T-helper 1 cell treated with Interleukin-12 subunit alpha and Interleukin-12 subunit beta and Interleukin-4 antibody, amounts not matched to agents 30 μg/mL and 1 μg/mL, for 36 hours (primary cell): Measurements from ENCODE around the gene APOL1.
"Not testable (repeated sequence)": the region's sequence is repeated elsewhere in the genome, so short reads cannot be mapped to it uniquely, and the experiment has no call there.

Experiments used
- H3K27ac Mint-ChIP-seq: one replicate; pipeline ENCODE4 v1.8.0; 2021; ENCODE audit warnings: mild to moderate bottlenecking, mixed read lengths
- H3K27me3 Mint-ChIP-seq: one replicate; pipeline ENCODE4 v1.8.0; 2021; ENCODE audit warnings: low read depth, mixed read lengths
- H3K36me3 Mint-ChIP-seq: one replicate; pipeline ENCODE4 v1.8.0; 2021; ENCODE audit warnings: low read depth, mixed read lengths
- H3K4me1 Mint-ChIP-seq: one replicate; pipeline ENCODE4 v1.8.0; 2021; ENCODE audit warnings: low read depth, mixed read lengths
- H3K4me3 Mint-ChIP-seq: one replicate; pipeline ENCODE4 v1.8.0; 2021; ENCODE audit warnings: mild to moderate bottlenecking, moderate library complexity, mixed read lengths
- H3K9me3 Mint-ChIP-seq: one replicate; pipeline ENCODE4 v1.8.0; 2021; ENCODE audit warnings: mixed read lengths

Gene APOL1

DNA sequence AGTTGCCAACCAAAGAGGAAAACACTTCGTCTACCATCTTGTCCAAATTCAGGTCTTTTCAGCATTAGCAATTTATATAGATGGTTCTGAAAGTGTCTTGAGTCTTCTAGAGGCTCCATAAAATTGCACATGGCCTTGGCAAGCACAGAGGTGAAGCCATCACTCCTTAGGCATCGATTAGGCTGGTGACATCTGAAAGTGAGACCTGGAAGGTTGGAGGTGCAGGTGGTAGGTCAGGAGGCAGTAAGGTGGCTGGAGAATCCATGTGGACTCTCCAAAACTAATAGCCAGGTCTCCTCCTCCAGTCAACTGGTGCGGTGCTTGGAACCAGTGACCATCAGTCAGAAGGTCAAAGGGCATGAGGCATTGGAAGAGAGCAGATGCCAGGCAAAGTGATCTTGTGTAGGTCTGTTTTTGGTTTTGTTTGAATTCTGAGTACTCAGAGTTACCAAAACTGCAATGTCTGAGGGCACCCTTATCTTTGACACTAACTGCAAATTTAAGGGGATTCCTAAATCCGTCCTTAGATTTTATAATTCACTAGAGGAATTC, 7.1 kb upstream of the APOL1 start:
- Mint-ChIP-seq H3K36me3 (peaks cover 4% of the 10 kb centered on the region), H3K27ac (no peak overlapping the region), H3K9me3 (peaks cover 23% of the 10 kb centered on the region), H3K4me1 (no peaks in the 10 kb centered on the region), H3K4me3 (no peak overlapping the region), H3K27me3 (peaks cover 8% of the 10 kb centered on the region)

DNA sequence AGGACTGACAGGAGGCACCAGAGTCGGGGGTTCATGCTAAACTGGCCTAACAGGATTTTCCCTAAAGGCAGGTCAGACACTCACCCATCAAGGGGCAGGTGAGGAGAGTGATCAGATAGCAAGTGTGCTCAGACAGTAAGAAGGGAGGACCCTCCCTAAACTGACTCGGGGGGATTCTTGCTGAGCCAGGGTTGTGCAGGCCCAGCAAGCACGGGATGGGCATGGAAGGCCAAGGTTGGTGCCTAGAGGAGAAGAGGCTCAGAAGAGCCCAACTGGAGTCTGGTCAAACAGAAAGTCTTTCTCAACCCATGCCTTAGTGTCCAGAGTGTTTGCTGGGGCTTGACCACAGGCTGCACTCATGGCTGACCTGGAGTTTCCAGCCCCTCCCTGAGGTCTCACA, 6.2 kb upstream of the APOL1 start:
- H3K36me3 Mint-ChIP-seq: peaks cover 4% of the 10 kb centered on the region
- no peak overlapping the region for H3K4me3 Mint-ChIP-seq
- H3K27me3 Mint-ChIP-seq: peaks cover 8% of the 10 kb centered on the region
- H3K4me1 Mint-ChIP-seq: no peaks in the 10 kb centered on the region
- no peak overlapping the region for H3K27ac Mint-ChIP-seq
- peaks cover 23% of the 10 kb centered on the region for H3K9me3 Mint-ChIP-seq

DNA sequence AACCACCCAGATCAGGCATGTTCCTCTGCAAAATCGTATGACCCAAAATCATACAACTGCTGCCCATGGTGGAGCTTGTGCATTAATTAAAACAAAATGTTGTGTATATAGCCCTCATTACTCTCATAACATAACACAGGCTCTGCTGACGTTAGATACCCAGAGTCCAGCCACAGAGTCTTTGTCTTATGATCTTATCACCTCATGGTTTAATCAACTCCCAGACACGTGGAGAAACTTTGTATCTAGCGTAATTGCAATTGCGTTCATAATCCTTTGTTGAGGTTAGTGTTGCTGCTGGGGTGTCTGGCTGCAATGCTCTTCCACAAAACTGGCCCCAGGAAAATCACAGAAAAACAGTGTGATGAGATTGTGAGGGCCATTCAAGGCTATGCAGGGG, 5.0 kb upstream of the APOL1 start:
- Mint-ChIP-seq H3K27ac (no peak overlapping the region), H3K4me1 (peaks cover 6% of the 10 kb centered on the region), H3K27me3 (peaks cover under 1% of the 10 kb centered on the region), H3K4me3 (no peak overlapping the region), H3K36me3 (peaks cover 2% of the 10 kb centered on the region), H3K9me3 (peaks cover 15% of the 10 kb centered on the region)

DNA sequence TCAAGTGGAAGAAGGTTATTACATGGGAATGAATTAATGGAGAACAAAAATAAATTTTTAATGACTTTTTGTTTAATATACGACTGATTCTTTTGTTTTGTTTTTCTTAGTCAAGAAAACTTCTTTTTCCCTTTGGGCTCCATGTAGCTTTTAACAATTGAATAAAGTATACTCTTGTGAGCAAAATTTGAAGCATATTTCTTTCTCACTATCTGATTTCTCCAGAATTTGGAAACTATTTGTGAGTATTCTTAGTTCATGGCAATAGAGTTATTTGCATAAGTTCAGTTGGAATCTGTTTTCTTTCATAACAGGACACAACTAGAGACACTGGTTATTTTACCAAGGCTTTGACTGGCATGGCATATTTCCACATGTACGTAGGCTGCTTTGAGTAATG, 3.8 kb upstream of the APOL1 start:
- peaks cover 10% of the 10 kb centered on the region for H3K9me3 Mint-ChIP-seq
- no peak overlapping the region for H3K4me3 Mint-ChIP-seq
- H3K27ac Mint-ChIP-seq: no peak overlapping the region
- H3K4me1 Mint-ChIP-seq: peaks cover 18% of the 10 kb centered on the region
- no peaks in the 10 kb centered on the region for H3K27me3 Mint-ChIP-seq
- peaks cover 9% of the 10 kb centered on the region for H3K36me3 Mint-ChIP-seq

DNA sequence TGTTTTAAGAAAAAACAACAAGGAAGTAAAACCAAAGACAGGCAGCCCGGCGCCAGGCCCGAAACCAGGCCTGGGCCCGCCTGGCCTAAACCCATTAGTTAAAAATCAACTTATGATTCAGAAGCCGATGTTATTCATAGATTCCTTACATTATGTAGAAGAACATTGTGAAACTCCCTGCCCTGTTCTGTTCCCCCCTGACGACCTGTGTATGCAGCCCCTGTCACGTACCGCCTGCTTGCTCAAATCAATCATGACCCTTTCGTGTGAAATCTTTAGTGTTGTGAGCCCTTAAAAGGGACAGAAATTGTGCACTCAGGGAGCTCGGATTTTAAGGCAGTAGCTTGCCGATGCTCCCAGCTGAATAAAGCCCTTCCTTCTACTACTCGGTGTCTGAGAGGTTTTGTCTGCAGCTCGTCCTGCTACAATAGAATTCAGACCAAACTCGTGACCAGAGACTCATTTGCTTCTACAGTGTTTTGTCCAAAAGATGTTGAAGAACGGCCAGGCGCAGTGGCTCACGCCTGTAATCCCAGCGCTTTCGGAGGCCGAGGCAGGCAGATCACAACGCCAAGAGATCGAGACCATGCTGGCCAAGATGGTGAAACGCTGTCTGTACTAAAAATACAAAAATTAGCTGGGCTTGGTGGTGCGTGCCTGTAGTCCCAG, 2.5 kb upstream of the APOL1 start:
- Mint-ChIP-seq H3K4me1 (peaks cover 28% of the 10 kb centered on the region), H3K36me3 (peaks cover 13% of the 10 kb centered on the region)
- not testable (repeated sequence) for H3K9me3 Mint-ChIP-seq, H3K4me3 Mint-ChIP-seq, H3K27ac Mint-ChIP-seq, H3K27me3 Mint-ChIP-seq

DNA sequence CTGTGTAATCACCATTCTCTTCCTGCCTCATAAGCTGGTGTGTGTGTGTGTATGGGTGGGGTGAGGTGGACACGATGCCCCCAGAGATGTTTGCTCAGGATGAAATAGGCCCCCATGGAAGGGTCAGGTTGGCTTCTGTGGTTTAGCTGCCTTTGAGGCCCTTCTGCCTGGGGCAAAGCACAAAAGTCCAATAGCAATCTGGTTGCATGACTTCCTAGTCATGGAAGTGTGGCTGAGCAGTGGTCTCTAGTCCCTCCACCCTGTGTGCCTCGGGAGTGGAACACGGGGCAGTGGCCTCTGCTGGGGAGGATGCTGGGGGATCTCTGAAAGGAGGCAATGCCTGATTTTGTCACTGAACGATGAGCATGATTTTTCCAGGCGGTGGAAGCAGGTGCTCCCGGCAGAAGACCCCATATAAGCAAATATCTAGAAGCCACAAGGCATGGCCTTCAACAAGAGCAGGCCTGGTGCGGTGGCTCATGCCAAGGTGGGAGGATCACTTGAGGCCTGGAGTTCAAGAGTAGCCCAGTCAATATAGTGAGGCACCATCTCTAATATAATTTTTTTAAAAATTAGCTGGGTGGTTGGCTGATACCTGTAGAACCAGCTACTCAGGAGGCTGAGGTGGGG, 839 bp upstream of the APOL1 start:
- Mint-ChIP-seq H3K36me3 (peaks cover 21% of the 10 kb centered on the region), H3K4me1 (peaks cover 41% of the 10 kb centered on the region), H3K4me3 (peak overlapping the region; percentile 94)
- H3K9me3 Mint-ChIP-seq, H3K27me3 Mint-ChIP-seq, H3K27ac Mint-ChIP-seq: not testable (repeated sequence)

DNA sequence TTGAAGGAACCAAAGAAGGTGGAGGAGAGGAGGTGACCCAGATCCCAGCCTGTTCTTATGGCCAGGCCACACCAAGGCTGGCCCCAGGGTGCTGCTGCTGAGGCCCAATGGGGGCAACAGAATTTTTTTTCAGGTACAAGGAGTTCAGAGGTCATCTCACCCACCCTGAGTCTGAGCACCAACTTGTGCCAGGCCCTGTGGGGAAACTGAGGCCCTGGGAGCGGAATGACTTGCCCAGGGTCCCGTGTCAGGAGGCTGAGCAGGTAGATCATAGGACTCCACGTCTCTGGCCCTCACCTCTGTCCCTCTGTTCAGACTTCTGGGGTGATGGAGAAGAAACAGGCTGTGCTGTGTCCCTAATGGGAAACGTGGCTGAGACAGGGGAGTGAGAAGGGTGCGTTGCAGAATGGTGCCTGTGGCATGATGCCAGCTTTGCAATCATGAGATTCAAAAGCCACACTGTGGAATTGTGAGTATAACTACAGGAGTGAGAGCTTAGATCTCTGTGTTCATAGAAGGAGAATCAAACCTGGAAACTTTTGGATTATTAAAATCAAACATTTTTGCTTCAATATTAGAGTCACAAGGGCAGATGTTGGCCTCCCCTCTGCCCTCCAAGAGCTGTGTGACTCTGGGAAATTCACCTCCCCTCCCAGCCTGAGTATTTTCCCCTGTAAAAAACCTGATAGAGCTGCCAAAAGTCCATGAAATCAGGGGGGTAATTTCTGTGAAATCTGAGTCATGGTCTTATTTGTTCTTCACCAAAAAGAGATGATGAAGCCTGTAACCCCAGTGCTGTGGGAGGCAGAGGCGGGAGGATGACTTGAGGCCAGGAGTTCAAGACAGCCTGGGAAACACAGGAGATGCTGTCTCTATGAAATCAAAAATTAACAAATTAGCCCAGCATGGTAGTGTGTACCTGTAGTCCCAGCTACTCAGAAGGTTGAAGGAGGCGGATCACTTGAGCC, 874 bp downstream of the APOL1 start:
- Mint-ChIP-seq H3K27me3 (no peaks in the 10 kb centered on the region), H3K4me1 (peaks cover 53% of the 10 kb centered on the region), H3K27ac (peak overlapping the region; percentile 94), H3K4me3 (peak overlapping the region; percentile 94), H3K36me3 (peaks cover 33% of the 10 kb centered on the region), H3K9me3 (peaks cover 5% of the 10 kb centered on the region)

DNA sequence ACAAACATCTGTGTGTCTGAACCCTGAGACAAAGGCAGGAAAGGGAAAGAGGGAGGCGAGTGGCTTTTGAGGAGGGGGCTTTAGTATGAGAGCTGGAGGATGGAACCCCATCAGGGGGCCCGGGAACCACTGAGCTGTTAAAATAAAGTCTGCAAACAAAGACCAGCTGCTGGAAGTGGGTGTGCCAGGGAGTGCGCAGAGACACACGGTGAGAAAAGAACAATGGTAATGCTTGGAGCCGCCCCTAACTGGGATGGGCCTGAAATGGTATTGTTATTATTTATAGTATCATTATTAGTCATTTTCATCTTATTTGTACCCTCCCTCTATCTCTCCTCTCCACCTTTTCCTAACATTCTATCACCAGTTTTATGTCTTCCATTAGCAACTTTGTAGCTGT, 2.6 kb downstream of the APOL1 start:
- H3K4me1 Mint-ChIP-seq: peaks cover 64% of the 10 kb centered on the region
- not testable (repeated sequence) for H3K27me3 Mint-ChIP-seq, H3K9me3 Mint-ChIP-seq
- H3K27ac Mint-ChIP-seq: peak overlapping the region; percentile 60
- H3K4me3 Mint-ChIP-seq: peak overlapping the region; percentile 69
- H3K36me3 Mint-ChIP-seq: peaks cover 42% of the 10 kb centered on the region

DNA sequence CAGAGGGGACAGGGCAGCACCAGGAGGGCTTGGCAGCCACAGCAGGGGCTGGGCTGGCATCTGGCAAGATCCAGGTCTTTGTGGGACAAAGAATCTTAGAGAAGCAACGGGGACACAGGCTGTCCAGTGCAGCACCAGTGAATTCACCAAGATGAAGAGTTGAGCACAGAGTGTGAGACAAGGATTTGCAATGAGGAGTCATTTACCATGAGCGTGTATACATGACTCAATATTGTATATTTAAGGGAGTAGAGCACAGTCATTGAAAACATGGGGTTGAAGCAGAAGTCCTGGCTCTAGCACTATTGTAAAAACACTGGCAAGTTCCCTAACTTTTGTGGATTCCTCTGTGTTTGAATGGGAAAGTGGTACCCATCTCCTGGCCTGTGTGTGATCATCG, 3.5 kb downstream of the APOL1 start:
- Mint-ChIP-seq H3K36me3 (peaks cover 50% of the 10 kb centered on the region), H3K9me3 (no peaks in the 10 kb centered on the region), H3K4me3 (peak overlapping the region; percentile 63), H3K27ac (peak overlapping the region; percentile 32), H3K27me3 (no peaks in the 10 kb centered on the region), H3K4me1 (peaks cover 66% of the 10 kb centered on the region)

DNA sequence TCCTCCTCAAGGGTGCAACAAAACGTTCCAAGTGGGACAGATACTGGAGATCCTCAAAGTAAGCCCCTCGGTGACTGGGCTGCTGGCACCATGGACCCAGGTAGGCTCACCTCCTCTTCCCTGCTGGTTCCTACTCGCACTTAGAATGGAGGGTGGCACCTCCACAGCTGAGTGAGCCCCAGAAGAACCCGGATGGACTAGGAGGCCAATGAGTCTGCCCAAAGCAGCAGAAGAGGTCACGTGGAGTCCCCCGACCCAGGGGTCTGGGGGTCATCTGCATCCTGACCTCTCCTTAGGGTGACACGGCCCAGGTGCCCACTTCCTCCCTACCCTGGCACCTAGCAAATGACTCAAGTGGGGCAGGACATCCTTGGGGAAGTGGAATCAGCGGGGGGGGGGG, 4.4 kb downstream of the APOL1 start:
- H3K9me3 Mint-ChIP-seq: no peaks in the 10 kb centered on the region
- H3K36me3 Mint-ChIP-seq: peaks cover 56% of the 10 kb centered on the region
- H3K4me1 Mint-ChIP-seq: peaks cover 66% of the 10 kb centered on the region
- H3K27ac Mint-ChIP-seq: peak overlapping the region; percentile 32
- H3K4me3 Mint-ChIP-seq: no peak overlapping the region
- H3K27me3 Mint-ChIP-seq: no peaks in the 10 kb centered on the region

DNA sequence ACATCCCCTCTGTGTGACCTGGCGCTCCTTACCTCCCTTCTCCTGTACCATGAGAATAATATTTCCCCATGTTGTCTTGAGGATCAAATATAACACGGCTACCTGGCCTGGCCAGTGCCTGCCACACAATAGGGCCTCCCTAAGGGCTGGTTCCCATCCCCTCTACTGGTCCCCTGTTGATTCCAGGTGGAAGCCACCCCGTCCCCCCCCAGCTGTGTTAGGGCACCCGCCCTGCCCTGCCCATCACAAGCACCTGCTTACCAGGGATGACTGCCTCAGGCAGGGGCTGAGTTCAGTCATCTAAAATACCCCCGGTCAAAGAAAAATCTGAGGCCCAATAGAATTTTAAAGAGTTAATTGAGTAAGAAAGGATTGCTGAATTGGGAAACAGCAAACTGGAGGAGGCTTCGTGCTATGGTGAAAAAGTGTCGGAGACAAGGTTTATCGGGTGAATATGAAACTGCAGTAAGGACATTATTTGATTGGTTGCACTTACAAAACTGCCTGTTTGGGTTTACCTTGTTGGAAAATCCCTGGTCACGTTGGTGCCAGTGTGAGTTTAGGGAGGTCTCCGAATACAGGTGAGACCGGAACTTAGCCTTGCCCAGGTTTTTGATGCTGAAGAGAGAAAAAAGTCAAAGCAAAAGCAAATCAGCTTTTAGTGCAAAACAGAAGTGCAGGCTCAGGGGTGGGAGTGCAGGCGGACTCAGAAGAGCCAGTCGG, 5.2 kb downstream of the APOL1 start:
- Mint-ChIP-seq H3K4me1 (peaks cover 58% of the 10 kb centered on the region), H3K27me3 (no peaks in the 10 kb centered on the region), H3K4me3 (peak overlapping the region; percentile 61), H3K9me3 (no peaks in the 10 kb centered on the region), H3K36me3 (peaks cover 61% of the 10 kb centered on the region), H3K27ac (peak overlapping the region; percentile 89)

DNA sequence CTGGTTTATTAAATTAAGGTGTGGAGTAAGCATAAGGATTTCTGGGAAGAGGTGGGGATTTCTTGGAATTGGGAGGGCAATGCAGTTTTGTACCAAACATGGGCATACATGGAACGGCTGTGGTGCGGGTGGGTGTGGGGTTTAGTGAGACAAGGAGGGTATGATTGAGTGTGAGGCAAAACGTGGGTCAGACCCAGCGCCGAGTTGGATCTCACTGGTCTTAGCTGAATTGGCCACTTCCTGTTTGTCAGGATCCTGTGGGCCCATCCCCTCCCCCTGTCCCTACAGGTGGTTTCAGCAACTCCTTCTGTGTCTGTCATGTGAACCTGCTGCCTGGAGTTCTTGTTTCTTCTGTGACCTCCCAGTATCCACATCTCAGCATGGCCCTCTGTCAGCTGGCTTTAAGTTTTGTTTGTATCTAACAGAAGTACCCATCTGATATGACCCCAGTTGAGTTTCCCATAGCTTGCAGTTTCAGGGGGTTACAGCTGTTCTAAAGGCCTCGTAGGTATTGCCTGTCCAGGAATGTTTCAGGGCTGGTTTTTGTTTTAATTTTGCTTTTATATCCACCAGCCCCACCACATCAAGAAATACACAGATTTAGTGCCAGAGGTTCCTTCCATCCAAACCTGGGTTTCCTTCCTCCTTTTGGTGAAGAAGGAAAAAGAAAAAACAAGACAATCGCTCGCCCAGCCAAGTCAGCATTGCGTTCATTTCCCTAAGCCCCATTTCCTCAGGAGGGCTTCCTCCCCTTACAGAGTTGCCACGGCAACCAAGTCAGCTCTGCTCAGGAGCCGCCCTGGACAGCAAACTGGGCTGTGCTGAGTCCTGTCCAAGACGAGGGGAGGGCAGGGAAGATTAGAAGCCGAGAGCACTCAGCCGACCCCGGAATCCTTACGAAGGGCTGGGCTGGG, 6.0 kb downstream of the APOL1 start:
- peaks cover 54% of the 10 kb centered on the region for H3K4me1 Mint-ChIP-seq
- H3K27ac Mint-ChIP-seq: peak overlapping the region; percentile 89
- no peaks in the 10 kb centered on the region for H3K9me3 Mint-ChIP-seq
- H3K36me3 Mint-ChIP-seq: peaks cover 61% of the 10 kb centered on the region
- H3K27me3 Mint-ChIP-seq: no peaks in the 10 kb centered on the region
- H3K4me3 Mint-ChIP-seq: peak overlapping the region; percentile 61

DNA sequence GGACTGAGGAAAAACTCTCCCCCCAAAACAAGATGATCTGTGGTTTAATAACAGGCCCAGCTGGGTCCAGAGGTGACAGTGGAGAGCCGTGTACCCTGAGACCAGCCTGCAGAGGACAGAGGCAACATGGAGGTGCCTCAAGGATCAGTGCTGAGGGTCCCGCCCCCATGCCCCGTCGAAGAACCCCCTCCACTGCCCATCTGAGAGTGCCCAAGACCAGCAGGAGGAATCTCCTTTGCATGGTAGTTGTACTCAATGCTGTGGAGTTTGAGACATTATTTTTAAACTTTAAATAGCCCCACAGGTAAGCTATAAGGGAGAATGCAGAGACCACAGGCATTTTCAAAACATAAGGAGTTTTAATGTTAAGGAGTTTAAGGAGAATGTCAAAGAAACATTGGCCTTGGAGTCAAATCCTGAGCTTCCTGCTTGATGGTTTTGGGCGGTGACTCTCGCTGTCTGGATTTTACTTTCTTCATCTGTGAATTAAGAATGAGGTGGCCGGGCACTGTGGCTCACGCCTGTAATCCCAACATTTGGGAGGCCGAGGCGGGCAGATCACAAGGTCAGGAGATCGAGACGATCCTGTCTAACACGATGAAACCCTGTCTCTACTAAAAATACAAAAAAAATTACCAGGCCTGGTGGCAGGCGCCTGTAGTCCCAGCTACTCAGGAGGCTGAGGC, 6.8 kb downstream of the APOL1 start:
- Mint-ChIP-seq H3K36me3 (peaks cover 61% of the 10 kb centered on the region), H3K4me3 (no peak overlapping the region), H3K9me3 (no peaks in the 10 kb centered on the region), H3K4me1 (peaks cover 48% of the 10 kb centered on the region), H3K27ac (peak overlapping the region; percentile 55), H3K27me3 (no peaks in the 10 kb centered on the region)
